Activated naive CD4-positive, alpha-beta T cell treated with anti-CD3 and anti-CD28 coated beads, Interleukin-2, amount 50 U/mL, for 72 hours (primary cell): ENCODE results near the gene DCTN5. TPM values are rescaled to one million over a fixed set of nuclear protein-coding genes. Genes with fewer than 3 reads are reported as not detected.
"Not testable (repeated sequence)": the region's sequence is repeated elsewhere in the genome, so short reads cannot be mapped to it uniquely, and the experiment has no call there.

Experiments used
- ATAC-seq, 2 donors: fragments of 150-1000 bp; cut with Tn5 transposase; 2 replicates each; pipeline ENCODE4 v1.10.0; 2021; ENCODE audit warnings: mild to moderate bottlenecking in 2 of 2, moderate library complexity in 2 of 2
- DNase-seq, 2 donors: peaks; one replicate each; pipeline ENCODE4 v3.0.0; 2021 to 2022; ENCODE audit warnings: low spot score in 2 of 2
- H3K27ac Mint-ChIP-seq, 2 donors: one replicate each; pipeline ENCODE4 v1.8.0; 2022; ENCODE audit warnings: mild to moderate bottlenecking in 2 of 2, mixed read lengths in 2 of 2
- H3K36me3 Mint-ChIP-seq, 2 donors: one replicate each; pipeline ENCODE4 v1.8.0; 2022; ENCODE audit warnings: mixed read lengths in 2 of 2
- H3K9me3 Mint-ChIP-seq, 2 donors: one replicate each; pipeline ENCODE4 v1.8.0; 2022; ENCODE audit warnings: mixed read lengths in 2 of 2
- total RNA-seq, 2 donors: library from RNA; stranded (reverse); gene quantifications; one replicate each; pipeline ENCODE4 v1.2.3, GENCODE V29; 2022

DCTN5 gene
- total RNA-seq, 2 donors from 2014 or later: 71.2 to 88.0 TPM

DNA sequence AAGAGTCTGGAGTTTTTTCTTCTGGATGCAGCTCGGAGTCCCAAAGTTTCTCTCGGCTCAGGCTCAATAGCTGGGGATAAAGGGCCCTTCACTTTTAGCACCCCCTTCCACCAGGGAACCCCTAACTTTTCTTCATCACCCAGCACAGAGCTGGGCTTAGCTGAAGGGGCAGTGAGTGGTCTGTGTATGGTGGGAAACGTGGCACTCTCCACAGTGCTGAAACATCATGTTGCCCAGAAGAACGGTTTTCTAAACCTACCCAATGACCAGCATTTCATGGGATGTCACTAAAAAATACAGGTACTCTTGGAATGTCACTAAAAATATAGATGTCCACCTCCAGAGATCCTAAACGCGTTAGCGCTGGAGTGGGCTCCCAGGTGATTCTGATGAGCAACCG lies 59.8 kb downstream of the DCTN5 start:
- H3K9me3 Mint-ChIP-seq: peaks cover 9 to 14% of the 10 kb centered on the region in 2 donors
- ATAC-seq (no peak), DNase-seq (no peak)
- H3K36me3 Mint-ChIP-seq: peaks cover 9 to 13% of the 10 kb centered on the region in 2 donors
- no peak overlapping the region for H3K27ac Mint-ChIP-seq

- ATAC-seq: no peak
- no peak for DNase-seq
- Mint-ChIP-seq H3K27ac (no peak overlapping the region), H3K36me3 (peaks cover 9 to 13% of the 10 kb centered on the region in 2 donors), H3K9me3 (peaks cover 9 to 14% of the 10 kb centered on the region in 2 donors)
These were observed 61.7 kb downstream of the DCTN5 start for GRCh38 chr16:23702951-23703350.

DNA sequence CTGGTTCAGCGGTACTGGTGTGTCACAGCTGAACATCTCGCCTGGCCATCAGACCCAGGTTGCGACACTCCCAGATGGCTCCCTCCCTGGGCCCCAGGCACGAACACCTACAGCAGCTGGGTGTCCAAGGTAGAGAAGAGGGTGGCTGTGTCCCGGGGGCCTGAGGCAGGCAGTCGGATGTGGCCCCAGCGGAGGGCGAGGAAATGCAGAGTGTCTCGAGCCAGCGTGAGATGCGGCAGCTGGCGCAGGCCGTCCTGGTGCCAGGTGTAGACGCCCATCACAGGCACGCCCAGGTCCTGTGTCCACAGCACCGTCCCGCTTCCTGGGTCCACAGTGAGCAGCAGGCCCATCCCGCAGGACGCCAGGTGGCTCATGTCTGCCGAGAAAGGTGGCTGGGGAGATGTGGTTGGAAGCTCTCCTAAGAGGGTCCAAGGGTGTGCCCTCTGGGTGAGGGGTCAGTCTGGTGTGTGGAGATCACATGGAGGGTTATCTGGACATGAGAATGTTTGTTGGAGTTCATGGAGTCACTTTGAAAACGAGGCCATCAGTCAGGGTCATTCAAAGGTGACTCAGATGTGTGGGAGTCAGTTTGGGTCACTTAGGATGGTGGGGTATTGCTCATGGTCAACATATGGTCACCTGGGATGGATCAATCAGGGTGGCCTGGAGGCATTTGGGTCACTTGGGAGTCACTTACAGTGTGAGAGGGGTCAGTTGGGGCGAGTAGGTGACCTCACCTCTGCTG lies 63.7 kb downstream of the DCTN5 start:
- ATAC-seq (no peak), DNase-seq (no peak)
- Mint-ChIP-seq H3K9me3 (peaks cover 14 to 18% of the 10 kb centered on the region in 2 donors), H3K36me3 (peaks cover 11 to 23% of the 10 kb centered on the region in 2 donors), H3K27ac (peak overlapping the region in 1 of 2 donors; percentile 25)

GRCh38 chr16:23705517-23705902 lies 64.2 kb downstream of the DCTN5 start:
- DNase-seq (no peak), ATAC-seq (no peak)
- H3K9me3 Mint-ChIP-seq: peaks cover 18 to 19% of the 10 kb centered on the region in 2 donors
- H3K27ac Mint-ChIP-seq: peak overlapping the region in 1 of 2 donors; percentile 25
- peaks cover 17 to 29% of the 10 kb centered on the region in 2 donors for H3K36me3 Mint-ChIP-seq

DNA sequence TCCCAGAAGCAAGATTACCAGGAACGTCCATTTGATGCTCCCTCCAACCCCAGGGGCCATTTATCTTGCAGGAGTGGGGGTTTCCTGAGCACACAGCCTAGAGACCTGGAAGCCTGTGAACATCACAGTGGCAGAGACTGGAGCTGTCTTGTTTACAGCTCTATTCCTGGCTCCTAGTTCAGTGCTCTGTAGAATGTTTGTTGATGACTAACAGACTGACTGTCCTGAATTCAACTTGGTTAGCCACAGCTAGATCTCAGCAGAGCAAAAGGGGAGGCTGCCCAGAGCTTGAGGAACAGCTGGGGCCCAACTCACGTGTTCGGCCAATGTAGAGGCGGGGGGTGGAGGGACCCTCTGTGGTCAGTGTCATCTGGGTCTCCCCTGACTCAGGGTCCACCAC lies 65.2 kb downstream of the DCTN5 start:
- ATAC-seq (no peak), DNase-seq (no peak)
- Mint-ChIP-seq H3K27ac (no peak overlapping the region), H3K36me3 (peaks cover 21 to 30% of the 10 kb centered on the region in 2 donors), H3K9me3 (peaks cover 18 to 19% of the 10 kb centered on the region in 2 donors)

GRCh38 chr16:23709536-23709935 lies 68.3 kb downstream of the DCTN5 start:
- peaks cover 11 to 17% of the 10 kb centered on the region in 2 donors for H3K36me3 Mint-ChIP-seq
- peaks cover 4 to 10% of the 10 kb centered on the region in 2 donors for H3K9me3 Mint-ChIP-seq
- no peak for ATAC-seq
- no peak for DNase-seq
- no peak overlapping the region for H3K27ac Mint-ChIP-seq

DNA sequence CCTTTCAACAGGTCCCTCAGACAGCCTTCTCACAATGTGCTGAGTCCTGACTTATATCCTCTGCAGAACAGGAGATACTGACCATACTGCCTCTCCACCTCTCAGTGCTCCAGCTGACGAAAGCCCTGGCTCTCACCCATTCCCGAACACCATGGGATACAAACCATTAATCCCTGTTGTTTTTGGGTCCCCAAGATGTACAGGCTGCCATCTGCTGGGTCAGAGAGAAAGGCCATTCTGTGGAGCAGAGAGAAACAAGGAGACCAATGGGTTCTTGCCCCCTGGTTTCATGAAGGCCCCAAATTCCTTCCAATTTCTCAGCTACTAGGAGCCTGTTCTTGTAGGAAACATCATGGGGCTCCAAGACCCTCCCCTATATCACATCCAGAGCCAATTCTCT lies 68.7 kb downstream of the DCTN5 start:
- Mint-ChIP-seq H3K9me3 (peaks cover 4 to 10% of the 10 kb centered on the region in 2 donors), H3K36me3 (peaks cover 11 to 17% of the 10 kb centered on the region in 2 donors), H3K27ac (no peak overlapping the region)
- no peak for ATAC-seq
- no peak for DNase-seq

DNA sequence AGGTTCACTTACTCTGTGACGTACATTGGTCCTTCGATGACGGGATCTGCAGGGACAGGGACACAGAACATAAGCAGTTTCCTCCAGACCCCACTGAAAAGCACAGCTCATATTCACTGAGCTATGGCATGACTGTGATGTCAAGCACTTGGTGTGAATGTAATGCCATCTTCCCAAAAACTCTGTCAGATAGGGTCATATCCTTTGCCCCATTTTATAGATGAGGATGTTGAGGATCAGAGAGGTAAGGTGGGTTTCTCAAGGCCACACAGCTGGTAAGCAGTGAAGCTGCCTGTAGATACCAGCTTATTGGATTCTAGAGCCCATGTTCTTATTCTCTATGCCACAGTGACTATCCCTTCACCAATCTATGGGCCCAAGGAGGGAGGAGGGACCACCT lies 69.2 kb downstream of the DCTN5 start:
- Mint-ChIP-seq H3K36me3 (peaks cover 11 to 17% of the 10 kb centered on the region in 2 donors), H3K9me3 (peaks cover 4 to 10% of the 10 kb centered on the region in 2 donors), H3K27ac (no peak overlapping the region)
- ATAC-seq (no peak), DNase-seq (no peak)

DNA sequence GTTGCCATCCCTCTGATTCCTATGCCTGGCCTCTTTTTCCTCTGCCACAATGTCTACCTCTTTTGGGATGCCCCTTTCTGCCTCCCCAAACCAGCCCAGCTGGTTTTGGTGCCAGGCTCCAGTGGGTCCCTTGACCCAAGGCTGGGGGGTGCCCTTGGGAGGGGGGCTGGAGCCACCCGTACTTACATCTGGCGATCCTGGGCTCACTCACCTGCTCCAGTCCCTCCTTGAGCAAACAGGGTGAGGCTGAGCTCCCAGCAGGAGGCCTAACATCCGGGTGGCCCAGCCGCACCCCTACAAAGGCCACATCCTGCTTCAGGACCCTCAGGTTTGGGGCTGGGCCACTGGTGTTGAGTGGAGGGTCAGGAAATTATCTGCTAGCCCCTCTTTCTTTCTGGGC lies 70.5 kb downstream of the DCTN5 start:
- peaks cover 11 to 17% of the 10 kb centered on the region in 2 donors for H3K36me3 Mint-ChIP-seq
- H3K27ac Mint-ChIP-seq: no peak overlapping the region
- ATAC-seq (no peak), DNase-seq (no peak)
- H3K9me3 Mint-ChIP-seq: peaks cover 4 to 10% of the 10 kb centered on the region in 2 donors

GRCh38 chr16:23712976-23713375 lies 71.7 kb downstream of the DCTN5 start, which contains the start of gene ERN2:
Gene ERN2 (minus strand): TSS chr16:23713222. CDS start chr16:23713187, 35 bp downstream.
- Mint-ChIP-seq H3K36me3 (peaks cover 11 to 17% of the 10 kb centered on the region in 2 donors), H3K27ac (no peak within 1 kb of the TSS), H3K9me3 (peaks cover 4 to 10% of the 10 kb centered on the region in 2 donors)
- ATAC-seq: no peak
- no peak for DNase-seq

DNA sequence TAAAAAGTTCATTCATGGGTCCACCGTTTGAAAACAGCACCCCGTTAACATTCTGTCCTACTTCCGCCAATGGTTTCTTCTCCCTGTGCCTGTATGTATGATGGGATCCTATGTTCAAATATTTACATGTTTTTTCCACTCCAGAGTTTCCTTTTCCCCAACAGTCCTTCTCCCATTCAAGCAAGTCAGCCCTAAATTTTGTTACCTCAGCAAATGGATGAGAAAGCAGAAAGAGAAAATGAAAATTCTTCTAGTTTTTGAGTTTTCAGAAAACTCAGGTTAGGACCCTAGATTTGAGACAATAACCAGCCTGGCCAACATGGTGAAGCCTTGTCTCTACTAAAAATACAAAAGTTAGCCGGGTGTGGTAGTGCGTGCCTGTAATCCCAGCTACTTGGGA lies 75.2 kb downstream of the DCTN5 start:
- Mint-ChIP-seq H3K27ac (no peak overlapping the region), H3K36me3 (no peaks in the 10 kb centered on the region), H3K9me3 (no peaks in the 10 kb centered on the region)
- no peak for ATAC-seq
- no peak for DNase-seq

- DNase-seq, ATAC-seq, H3K36me3 Mint-ChIP-seq, H3K9me3 Mint-ChIP-seq: not testable (repeated sequence)
- H3K27ac Mint-ChIP-seq: peak overlapping the region in 1 of 2 donors; percentile 59
These were observed 81.5 kb downstream of the DCTN5 start for GRCh38 chr16:23722613-23723240.

- DNase-seq: no peak
- Mint-ChIP-seq H3K36me3 (peaks cover 6 to 9% of the 10 kb centered on the region in 2 donors), H3K9me3 (peaks cover 0 to 5% of the 10 kb centered on the region in 2 donors), H3K27ac (peak overlapping the region in 1 of 2 donors; percentile 73)
- ATAC-seq: no peak
These were observed 83.0 kb downstream of the DCTN5 start for GRCh38 chr16:23724096-23724784.

DNA sequence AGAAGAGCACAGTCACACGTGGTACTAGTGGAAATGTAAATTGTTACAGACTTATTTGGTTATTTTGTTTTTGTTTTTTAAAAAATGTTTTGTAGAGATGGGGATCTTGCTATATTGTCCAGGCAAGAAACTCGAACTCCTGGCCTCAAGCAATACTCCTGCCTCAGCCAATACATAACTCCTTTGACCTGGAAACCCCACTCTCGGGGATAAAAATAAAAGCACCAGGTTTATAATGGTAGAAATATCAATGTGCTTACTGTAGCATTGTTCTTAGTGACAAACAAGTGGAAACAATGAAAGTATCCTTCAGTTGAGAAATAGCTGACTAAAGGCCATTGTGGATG lies 83.5 kb downstream of the DCTN5 start:
- ATAC-seq: no peak
- peaks cover 6 to 9% of the 10 kb centered on the region in 2 donors for H3K36me3 Mint-ChIP-seq
- no peak for DNase-seq
- no peak overlapping the region for H3K27ac Mint-ChIP-seq
- peaks cover 0 to 5% of the 10 kb centered on the region in 2 donors for H3K9me3 Mint-ChIP-seq

DNA sequence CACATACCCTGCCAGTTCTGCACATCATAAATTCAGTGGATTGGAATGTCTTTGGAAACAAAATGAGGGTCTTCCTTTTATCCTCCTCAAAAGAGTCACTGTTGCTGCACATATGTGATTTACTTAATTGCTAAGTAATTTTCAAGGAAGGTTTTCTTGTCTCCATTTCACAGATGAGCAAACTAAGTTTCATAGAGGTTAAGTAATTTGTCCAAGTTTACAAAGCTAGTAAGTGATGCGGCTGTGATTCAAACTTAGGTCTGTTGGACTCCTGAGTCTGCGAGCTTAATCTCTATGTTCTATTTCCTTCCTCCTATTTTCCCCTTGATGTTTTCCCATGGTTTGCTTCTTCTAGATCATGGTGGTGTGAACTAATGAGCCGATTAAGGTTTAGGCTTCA lies 85.4 kb downstream of the DCTN5 start:
- H3K27ac Mint-ChIP-seq: no peak overlapping the region
- ATAC-seq: no peak
- H3K36me3 Mint-ChIP-seq: peaks cover 6 to 9% of the 10 kb centered on the region in 2 donors
- H3K9me3 Mint-ChIP-seq: peaks cover 0 to 5% of the 10 kb centered on the region in 2 donors
- no peak for DNase-seq
